GM23338 (cell line): ENCODE measurements around the gene NPAS4.

Experiments
- EZH2 ChIP-seq: fragments of 200-600 bp; sonication (generic); IDR thresholded peaks from one replicate; pipeline ENCODE4 v1.8.0; 2017; ENCODE audit warnings: antibody characterized with exemption, mild to moderate bottlenecking, low read depth; ENCODE audit not compliant: unreplicated experiment
- POLR2AphosphoS5 ChIP-seq: IDR thresholded peaks from 2 replicates; pipeline ENCODE4 v1.6.1; 2016; ENCODE audit warnings: antibody characterized with exemption, low read depth

GRCh38 chr11:66410191-66410590 is 10.6 kb upstream of the NPAS4 start:
- TF ChIP-seq EZH2 (no peak), POLR2AphosphoS5 (no peak)
